Caco-2 (cell line): Measurements from ENCODE around the gene HIRIP3. TPM values are rescaled to one million over a fixed set of nuclear protein-coding genes. Genes with fewer than 3 reads are reported as not detected.

Experiments
- BruUV-seq: library from RNA; stranded (reverse); fragments of 400-500 nt; replicated peaks from 2 replicates; lab custom pipeline; 2021; lab: Mats Ljungman, UMichigan
- CTCF ChIA-PET: fragments of 300-600 bp; sonication (Branson Sonifier 250); formaldehyde crosslinking; loops from one replicate; lab custom pipeline; 2022; ENCODE audit warnings: antibody characterized with exemption; lab: Charles Lee
- POLR2A ChIA-PET: fragments of 300-600 bp; sonication (Branson Sonifier 250); formaldehyde crosslinking; loops from one replicate; lab custom pipeline; 2022; ENCODE audit warnings: antibody characterized with exemption; lab: Charles Lee
- DNase-seq, 2 experiments: peaks; one replicate each; pipeline versions ENCODE4 v3.0.0 to v3.0.0-alpha.2; 2020 to 2022
- H3K27me3 ChIP-seq: replicated peaks from 2 replicates; pipeline ENCODE4 v1.6.0; 2011; ENCODE audit warnings: low read length; ENCODE audit not compliant: control insufficient read depth, insufficient read depth
- H3K36me3 ChIP-seq: 2 replicates; pipeline ENCODE4 v1.5.1; 2011; ENCODE audit warnings: low read length; ENCODE audit not compliant: control insufficient read depth, insufficient read depth
- H3K4me1 ChIP-seq: fragments of 250-450 bp; sonication (Bioruptor Pico); 2 replicates; pipeline ENCODE4 v1.5.1; 2020; ENCODE audit warnings: mild to moderate bottlenecking
- H3K4me3 ChIP-seq: 2 replicates; pipeline ENCODE4 v1.5.1; 2011; ENCODE audit warnings: low read depth, mild to moderate bottlenecking, control low read depth, low read length
- H3K9me3 ChIP-seq: fragments of 250-450 bp; sonication (Bioruptor Pico); 2 replicates; pipeline ENCODE4 v1.5.1; 2020; ENCODE audit warnings: mild to moderate bottlenecking, moderate library complexity
- H3K27ac Mint-ChIP-seq: one replicate; pipeline ENCODE4 v1.8.0; 2022; ENCODE audit warnings: mixed read lengths; ENCODE audit not compliant: unreplicated experiment
- H3K27me3 Mint-ChIP-seq: one replicate; pipeline ENCODE4 v1.8.0; 2022; ENCODE audit warnings: mixed read lengths; ENCODE audit not compliant: insufficient read depth, unreplicated experiment
- H3K36me3 Mint-ChIP-seq: one replicate; pipeline ENCODE4 v1.8.0; 2022; ENCODE audit warnings: mild to moderate bottlenecking, mixed read lengths; ENCODE audit not compliant: insufficient read depth, unreplicated experiment
- H3K4me1 Mint-ChIP-seq: one replicate; pipeline ENCODE4 v1.8.0; 2022; ENCODE audit warnings: low read depth, mixed read lengths; ENCODE audit not compliant: unreplicated experiment
- H3K4me3 Mint-ChIP-seq: one replicate; pipeline ENCODE4 v1.8.0; 2022; ENCODE audit warnings: mild to moderate bottlenecking, moderate library complexity, mixed read lengths; ENCODE audit not compliant: unreplicated experiment
- H3K9me3 Mint-ChIP-seq: one replicate; pipeline ENCODE4 v1.8.0; 2022; ENCODE audit warnings: mixed read lengths; ENCODE audit not compliant: unreplicated experiment
- intact Hi-C: fragments of 100-400 bp; cut with micrococcal nuclease; formaldehyde crosslinking; loops from one replicate; pipeline ENCODE4 v1.10.0; 2022; ENCODE audit not compliant: unreplicated experiment
- total RNA-seq: library from RNA; stranded (reverse); gene quantifications from 2 replicates; pipeline ENCODE4 v1.2.3, GENCODE V29; 2022
- TF ChIP-seq, protein P1 (sequence below), 2 experiments: fragments of 200-600 bp in 1 of 2; IDR thresholded peaks; 1 replicate in 1 of 2; 2 replicates in 1 of 2; pipeline versions ENCODE4 v1.5.1 to v1.8.0; 2011 to 2022; ENCODE audit warnings: antibody characterized with exemption in 1 of 2, control low read depth in 1 of 2, inconsistent platforms in 1 of 2, low read depth in 1 of 2, low read length in 1 of 2, mild to moderate bottlenecking in 1 of 2, moderate library complexity in 1 of 2; ENCODE audit not compliant: insufficient read depth in 1 of 2, severe bottlenecking in 1 of 2, unreplicated experiment in 1 of 2

HIRIP3 gene
- total RNA-seq, 1 experiment from 2014 or later = 23.3 TPM

- TF ChIP-seq, protein P1, sequence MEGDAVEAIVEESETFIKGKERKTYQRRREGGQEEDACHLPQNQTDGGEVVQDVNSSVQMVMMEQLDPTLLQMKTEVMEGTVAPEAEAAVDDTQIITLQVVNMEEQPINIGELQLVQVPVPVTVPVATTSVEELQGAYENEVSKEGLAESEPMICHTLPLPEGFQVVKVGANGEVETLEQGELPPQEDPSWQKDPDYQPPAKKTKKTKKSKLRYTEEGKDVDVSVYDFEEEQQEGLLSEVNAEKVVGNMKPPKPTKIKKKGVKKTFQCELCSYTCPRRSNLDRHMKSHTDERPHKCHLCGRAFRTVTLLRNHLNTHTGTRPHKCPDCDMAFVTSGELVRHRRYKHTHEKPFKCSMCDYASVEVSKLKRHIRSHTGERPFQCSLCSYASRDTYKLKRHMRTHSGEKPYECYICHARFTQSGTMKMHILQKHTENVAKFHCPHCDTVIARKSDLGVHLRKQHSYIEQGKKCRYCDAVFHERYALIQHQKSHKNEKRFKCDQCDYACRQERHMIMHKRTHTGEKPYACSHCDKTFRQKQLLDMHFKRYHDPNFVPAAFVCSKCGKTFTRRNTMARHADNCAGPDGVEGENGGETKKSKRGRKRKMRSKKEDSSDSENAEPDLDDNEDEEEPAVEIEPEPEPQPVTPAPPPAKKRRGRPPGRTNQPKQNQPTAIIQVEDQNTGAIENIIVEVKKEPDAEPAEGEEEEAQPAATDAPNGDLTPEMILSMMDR (IDR thresholded peaks at IDR 0.05; ENCODE audit: insufficient read depth in 1 of 2, low read depth in 1 of 2, low read length in 1 of 2, severe bottlenecking in 1 of 2, unreplicated experiment in 1 of 2) = no peak
- H3K4me1 Mint-ChIP-seq = no peaks in the 10 kb centered on the region
- H3K27me3 ChIP-seq = no peaks in the 10 kb centered on the region
- H3K27me3 Mint-ChIP-seq = no peaks in the 10 kb centered on the region
- H3K9me3 ChIP-seq = no peaks in the 10 kb centered on the region
- no peaks in the 10 kb centered on the region for H3K4me1 ChIP-seq
- BruUV-seq = no TSS peak
- no peak overlapping the region for H3K27ac Mint-ChIP-seq
- DNase-seq = no peak
- peaks cover 15% of the 10 kb centered on the region for H3K36me3 Mint-ChIP-seq
- ChIA-PET POLR2A (no interaction called here), CTCF (no interaction called here)
- intact Hi-C loops = no loop called here
- H3K4me3 ChIP-seq = no peak overlapping the region
- no peaks in the 10 kb centered on the region for H3K36me3 ChIP-seq
- H3K4me3 Mint-ChIP-seq = no peak overlapping the region
- no peaks in the 10 kb centered on the region for H3K9me3 Mint-ChIP-seq
These were observed 11.4 kb upstream of the HIRIP3 start for GRCh38 chr16:30006659-30007377.

GRCh38 chr16:30006095-30006473, 10.7 kb upstream of the HIRIP3 start:
- intact Hi-C loops = no loop called here
- no peaks in the 10 kb centered on the region for H3K27me3 ChIP-seq
- no peak for DNase-seq
- H3K4me3 Mint-ChIP-seq = no peak overlapping the region
- TF ChIP-seq, protein P1 (IDR thresholded peaks at IDR 0.05; ENCODE audit: insufficient read depth in 1 of 2, low read depth in 1 of 2, low read length in 1 of 2, severe bottlenecking in 1 of 2, unreplicated experiment in 1 of 2) = no peak
- H3K36me3 ChIP-seq = no peaks in the 10 kb centered on the region
- no peaks in the 10 kb centered on the region for H3K9me3 Mint-ChIP-seq
- ChIA-PET CTCF (interaction anchor here (0.5 to 2.4 kb wide), 3 partner anchors 33 to 106 kb away, joined by 3 to 9 read pairs (median 5); partner anchors contain the start of genes ASPHD1, KCTD13, SEZ6L2 and TAOK2), POLR2A (no interaction called here)
- no peaks in the 10 kb centered on the region for H3K27me3 Mint-ChIP-seq
- H3K9me3 ChIP-seq = no peaks in the 10 kb centered on the region
- H3K4me1 ChIP-seq = no peaks in the 10 kb centered on the region
- no peaks in the 10 kb centered on the region for H3K4me1 Mint-ChIP-seq
- no peak overlapping the region for H3K27ac Mint-ChIP-seq
- no peak overlapping the region for H3K4me3 ChIP-seq
- peaks cover 18% of the 10 kb centered on the region for H3K36me3 Mint-ChIP-seq
- BruUV-seq = no TSS peak

- intact Hi-C loops = no loop called here
- no peaks in the 10 kb centered on the region for H3K36me3 ChIP-seq
- peaks cover 18% of the 10 kb centered on the region for H3K36me3 Mint-ChIP-seq
These were observed 10.1 kb upstream of the HIRIP3 start for GRCh38 chr16:30005341-30006094.

More at GRCh38 chr16:30005341-30006094, 10.1 kb upstream of the HIRIP3 start:
- Mint-ChIP-seq H3K27me3 (no peaks in the 10 kb centered on the region), H3K9me3 (no peaks in the 10 kb centered on the region), H3K27ac (no peak overlapping the region), H3K4me1 (no peaks in the 10 kb centered on the region), H3K4me3 (no peak overlapping the region)
- Histone ChIP-seq H3K9me3 (no peaks in the 10 kb centered on the region), H3K27me3 (no peaks in the 10 kb centered on the region), H3K4me1 (no peaks in the 10 kb centered on the region), H3K4me3 (no peak overlapping the region)
- BruUV-seq = no TSS peak
- DNase-seq = peak in 1 of 2 experiments; percentile 54
- CTCF ChIA-PET = interaction anchor here (0.5 to 2.4 kb wide), 3 partner anchors 32 to 105 kb away, joined by 3 to 9 read pairs (median 5); partner anchors contain the start of genes ASPHD1, KCTD13, SEZ6L2 and TAOK2
- TF ChIP-seq, protein P1 (IDR thresholded peaks at IDR 0.05; ENCODE audit: insufficient read depth in 1 of 2, low read depth in 1 of 2, low read length in 1 of 2, severe bottlenecking in 1 of 2, unreplicated experiment in 1 of 2) = peak; percentile 75 to 78
- POLR2A ChIA-PET = no interaction called here
